Motor neuron (in vitro differentiated cells): ENCODE data around the gene RPL28. TPM values are rescaled to one million over a fixed set of nuclear protein-coding genes. Genes with fewer than 3 reads are reported as not detected.
A peak's percentile ranks its signal among the peaks of the same experiment; 100 is the strongest.

ENCODE experiments used
- ATAC-seq, 8 experiments: fragments of 200-7000 bp; cut with Tn5 transposase; replicated peaks in 6 of 8; 2 replicates each; pipeline ENCODE4 v1.8.0; 2021; ENCODE audit warnings: mild to moderate bottlenecking in 8 of 8, moderate library complexity in 8 of 8
- H3K27ac ChIP-seq, 2 donors: fragments of 250-450 bp; sonication (Bioruptor Pico); 2 replicates each; pipeline ENCODE4 v1.9.0; 2021; ENCODE audit warnings: antibody characterized with exemption in 2 of 2, mild to moderate bottlenecking in 2 of 2, moderate library complexity in 1 of 2
- H3K4me1 ChIP-seq, 2 donors: fragments of 250-450 bp; sonication (Bioruptor Pico); replicated peaks in 1 of 2; 2 replicates each; pipeline ENCODE4 v1.6.1; 2021; ENCODE audit warnings: antibody characterized with exemption in 2 of 2, mild to moderate bottlenecking in 2 of 2, moderate library complexity in 1 of 2
- H3K4me3 ChIP-seq, 5 donors: fragments of 250-450 bp; sonication (Bioruptor Pico); 2 replicates each; pipeline ENCODE4 v1.9.0; 2021; ENCODE audit warnings: antibody characterized with exemption in 5 of 5, mild to moderate bottlenecking in 5 of 5, moderate library complexity in 4 of 5
- WGBS, 10 experiments: fragments of 450-650 bp; shearing (Covaris generic); methylation state at CpG; one replicate each; pipeline ENCODE4 v1.0.0; 2022; 5-methylcytosine and 5-hydroxymethylcytosine counted together
- in situ Hi-C, 9 experiments: fragments of 400-800 bp; cut with MboI; loops; one replicate each; pipeline ENCODE4 v1.15.0; 2021; ENCODE audit warnings: low sequenced_read_pairs in 9 of 9, low pct_unique_long_range_greater_than_20kb in 2 of 9; ENCODE audit not compliant: unreplicated experiment in 9 of 9
- total RNA-seq, 8 experiments: library from RNA; unstranded; fragments of 300-600 nt; gene quantifications; 2 replicates each; pipeline versions ENCODE4 v1.2.3 to v1.2.4, GENCODE V29; 2022

The RPL28 gene
- total RNA-seq, 8 experiments from 2014 or later = 362 to 1,444 (median 673) TPM

- peak overlapping the region; percentile 68 to 89 (median 76) for H3K4me3 ChIP-seq
- H3K27ac ChIP-seq = peak overlapping the region; percentile 50 to 86
- WGBS, 10 experiments = 0 to 41% (median 5%) methylated on average over 1 to 28 of the region's 34 CpGs; no CpG with 5 or more reads in 1 of the 10 experiments
- in situ Hi-C loops = no loop called here
- ATAC-seq = peak; percentile 72 to 88 (median 82)
- H3K4me1 ChIP-seq = peaks cover 30 to 47% of the 10 kb centered on the region in 2 donors
These were observed 610 bp upstream of the RPL28 start for GRCh38 chr19:55384920-55385723.

- no peak for ATAC-seq
- WGBS, 10 experiments = 0% methylated on average over 1 to 6 of the region's 33 CpGs; no CpG with 5 or more reads in 6 of the 10 experiments
- H3K4me1 ChIP-seq = peaks cover 31 to 50% of the 10 kb centered on the region in 2 donors
- H3K27ac ChIP-seq = peak overlapping the region in 1 of 2 donors; percentile 82
- H3K4me3 ChIP-seq = peak overlapping the region; percentile 68 to 89 (median 76)
- in situ Hi-C loops = no loop called here
These were observed 800 bp downstream of the RPL28 start for GRCh38 chr19:55386493-55386971.

- no peak for ATAC-seq
- peaks cover 45 to 64% of the 10 kb centered on the region in 2 donors for H3K4me1 ChIP-seq
- in situ Hi-C loops = no loop called here
- WGBS, 10 experiments = 75 to 100% (median 93%) methylated on average over 2 to 15 of the region's 24 CpGs; no CpG with 5 or more reads in 6 of the 10 experiments
- H3K27ac ChIP-seq = no peak overlapping the region
- no peak overlapping the region for H3K4me3 ChIP-seq
These were observed 2.2 kb downstream of the RPL28 start for GRCh38 chr19:55387736-55388497.

- H3K4me3 ChIP-seq = no peak overlapping the region
- H3K4me1 ChIP-seq = peaks cover 41 to 58% of the 10 kb centered on the region in 2 donors
- ATAC-seq = no peak
- in situ Hi-C loops = no loop called here
- no peak overlapping the region for H3K27ac ChIP-seq
- 40 to 100% (median 82%) methylated on average over 1 to 8 of the region's 21 CpGs; no CpG with 5 or more reads in 2 of the 10 experiments for WGBS, 10 experiments
These were observed 3.9 kb downstream of the RPL28 start for GRCh38 chr19:55389386-55390317.

GRCh38 chr19:55390461-55390880 is 4.7 kb downstream of the RPL28 start:
- Histone ChIP-seq H3K27ac (no peak overlapping the region), H3K4me1 (peaks cover 36 to 53% of the 10 kb centered on the region in 2 donors), H3K4me3 (no peak overlapping the region)
- ATAC-seq = no peak
- 60 to 100% (median 69%) methylated on average over 1 to 2 of the region's 7 CpGs; no CpG with 5 or more reads in 7 of the 10 experiments for WGBS, 10 experiments
- in situ Hi-C loops = no loop called here

- Histone ChIP-seq H3K4me1 (peaks cover 36 to 53% of the 10 kb centered on the region in 2 donors), H3K4me3 (no peak overlapping the region), H3K27ac (no peak overlapping the region)
- in situ Hi-C loops = no loop called here
- WGBS, 10 experiments = 40 to 100% (median 82%) methylated on average over 1 to 5 of the region's 12 CpGs; no CpG with 5 or more reads in 4 of the 10 experiments
- ATAC-seq = peak in 3 of 8 experiments; percentile 2 to 5 (median 3)
These were observed 5.5 kb downstream of the RPL28 start for GRCh38 chr19:55391191-55391670.

- Histone ChIP-seq H3K27ac (peak overlapping the region; percentile 58 to 80), H3K4me1 (peaks cover 33 to 46% of the 10 kb centered on the region in 2 donors), H3K4me3 (peak overlapping the region in 1 of 5 donors; percentile 1)
- in situ Hi-C loops = no loop called here
- WGBS, 10 experiments = 42 to 100% (median 63%) methylated on average over 1 to 9 of the region's 18 CpGs; no CpG with 5 or more reads in 2 of the 10 experiments
- peak in 7 of 8 experiments; percentile 2 to 43 (median 9) for ATAC-seq
These were observed 6.2 kb downstream of the RPL28 start for GRCh38 chr19:55391702-55392615.

- in situ Hi-C loops = no loop called here
- peak overlapping the region in 1 of 5 donors; percentile 1 for H3K4me3 ChIP-seq
- 80 to 100% (median 95%) methylated on average over 1 to 4 of the region's 18 CpGs; no CpG with 5 or more reads in 2 of the 10 experiments for WGBS, 10 experiments
- peaks cover 22 to 35% of the 10 kb centered on the region in 2 donors for H3K4me1 ChIP-seq
- ATAC-seq = peak in 5 of 8 experiments; percentile 62 to 88 (median 87)
- peak overlapping the region; percentile 58 to 80 for H3K27ac ChIP-seq
These were observed 7.4 kb downstream of the RPL28 start for GRCh38 chr19:55392820-55393761.

GRCh38 chr19:55398200-55398925 is 12.6 kb downstream of the RPL28 start:
- WGBS, 10 experiments = 80 to 100% (median 93%) methylated on average over 2 to 12 of the region's 12 CpGs
- in situ Hi-C loops = no loop called here

More at GRCh38 chr19:55398200-55398925, 12.6 kb downstream of the RPL28 start:
- H3K4me3 ChIP-seq = no peak overlapping the region
- peaks cover 3% of the 10 kb centered on the region in 2 donors for H3K4me1 ChIP-seq
- no peak for ATAC-seq
- no peak overlapping the region for H3K27ac ChIP-seq
